IPS-18c (cell line): ENCODE measurements around the gene LGI2.

Experiments
- H3K4me3 ChIP-seq: 2 replicates; pipeline ENCODE4 v1.7.0; 2013; ENCODE audit warnings: low read depth, mild to moderate bottlenecking, low read length, moderate library complexity; ENCODE audit not compliant: insufficient read depth
- H3K9me3 ChIP-seq: one replicate; pipeline ENCODE4 v1.6.1; 2013; ENCODE audit warnings: mild to moderate bottlenecking, low read length, moderate library complexity; ENCODE audit not compliant: control insufficient read depth, insufficient read depth

The LGI2 gene

DNA sequence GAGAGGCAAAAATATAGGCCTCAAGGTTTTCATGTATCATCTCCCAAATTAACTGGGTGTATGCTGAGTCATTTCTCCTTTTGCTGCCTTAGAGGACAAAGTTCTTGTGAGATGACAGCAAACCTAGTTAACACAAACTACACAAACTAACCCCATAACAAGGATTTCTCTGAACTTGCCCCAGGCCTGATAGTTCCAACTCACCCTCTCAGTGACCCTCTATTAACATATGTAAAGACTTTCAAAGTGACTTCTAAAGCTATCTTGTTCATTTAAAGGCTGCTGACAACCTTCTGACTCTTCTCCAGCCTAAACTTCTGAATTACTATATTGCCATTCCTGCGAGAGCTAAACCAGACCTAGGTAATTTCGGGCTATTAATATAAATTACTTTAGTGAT is 74.7 kb downstream of the LGI2 start:
- peaks cover 2% of the 10 kb centered on the region for H3K9me3 ChIP-seq
- no peak overlapping the region for H3K4me3 ChIP-seq

DNA sequence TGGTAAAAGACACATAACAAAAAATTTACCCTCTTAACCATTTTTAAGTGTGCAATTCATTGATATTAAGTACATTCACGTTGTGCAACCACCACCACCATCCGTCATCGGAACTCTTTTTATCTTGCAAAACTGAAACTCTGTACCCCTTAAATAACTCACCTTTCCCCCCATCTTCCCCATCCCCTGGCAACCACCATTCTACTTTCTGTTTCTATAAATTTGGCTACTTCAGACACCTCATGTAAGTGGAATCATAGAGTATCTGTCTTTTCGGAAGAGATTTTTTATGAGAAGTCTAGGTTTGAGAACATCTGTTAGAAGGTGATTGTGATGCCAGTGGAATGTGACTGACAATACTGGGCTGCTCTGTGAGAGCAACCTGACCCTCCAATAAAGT is 78.1 kb downstream of the LGI2 start:
- H3K4me3 ChIP-seq = no peak overlapping the region
- peaks cover 2% of the 10 kb centered on the region for H3K9me3 ChIP-seq

DNA sequence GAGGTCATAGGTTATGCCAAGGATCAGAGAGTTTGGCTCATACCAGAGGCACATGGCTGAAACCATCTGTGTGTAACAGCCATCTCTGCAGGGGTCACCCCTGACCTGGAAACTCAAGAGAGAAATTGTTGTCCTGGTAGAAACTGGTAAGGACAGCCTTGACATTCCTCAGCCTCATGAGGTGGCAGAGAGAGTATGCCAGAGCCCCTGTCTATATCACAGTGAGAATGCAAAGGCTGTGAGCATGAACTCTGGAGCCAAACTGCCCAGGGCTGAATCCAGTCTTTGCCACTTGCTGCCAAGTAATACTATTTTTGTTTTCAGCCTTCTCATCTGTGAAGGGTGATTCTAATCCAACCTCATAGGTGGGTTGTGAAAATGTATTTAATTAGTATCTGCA is 80.8 kb downstream of the LGI2 start:
- peaks cover 2% of the 10 kb centered on the region for H3K9me3 ChIP-seq
- H3K4me3 ChIP-seq = no peak overlapping the region
